GM19099 (cell line): ENCODE data around the gene MAN2B1.

Experiments used
- POLR2A ChIP-seq: IDR thresholded peaks from 3 replicates; pipeline ENCODE4 v1.6.1; 2011; ENCODE audit warnings: low read depth; ENCODE audit not compliant: insufficient read length; ENCODE audit errors: extremely low read depth

Gene MAN2B1

DNA sequence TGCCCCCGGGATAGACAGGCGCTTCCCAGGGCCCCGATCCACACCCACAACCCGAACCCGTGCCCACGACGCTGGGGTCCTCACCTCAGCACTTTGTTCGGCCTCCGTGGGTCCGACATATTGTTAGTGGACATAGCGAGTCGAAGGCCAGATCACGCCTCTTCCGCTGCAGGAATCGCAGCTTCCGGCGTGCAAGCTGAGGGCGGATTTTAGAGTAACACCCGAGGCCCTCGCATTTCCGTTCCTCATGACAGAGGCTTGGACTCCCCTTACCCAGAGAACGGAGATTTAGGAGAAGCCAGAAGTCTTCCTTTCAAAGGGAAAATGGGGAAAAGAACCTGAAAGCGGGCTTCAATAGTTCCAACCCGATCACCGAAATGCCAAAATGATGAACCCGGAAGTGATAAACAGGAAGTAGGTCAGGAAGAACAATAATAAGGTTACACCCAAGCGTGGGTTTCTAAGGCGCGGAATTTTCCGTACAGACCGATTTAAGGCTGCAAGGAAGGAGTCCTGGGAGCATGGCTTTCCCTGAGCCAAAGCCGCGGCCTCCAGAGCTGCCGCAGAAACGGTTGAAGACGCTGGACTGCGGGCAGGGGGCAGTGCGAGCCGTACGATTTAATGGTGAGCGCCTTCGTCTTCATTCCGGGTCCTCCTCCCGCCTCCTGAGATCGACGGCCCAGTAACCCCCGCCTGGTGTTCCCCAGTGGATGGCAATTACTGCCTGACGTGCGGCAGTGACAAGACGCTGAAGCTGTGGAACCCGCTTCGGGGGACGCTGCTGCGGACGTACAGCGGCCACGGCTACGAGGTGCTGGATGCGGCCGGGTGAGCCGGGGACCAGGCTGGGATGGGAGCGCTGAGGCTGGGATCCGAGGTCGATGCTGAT lies 3.0 kb upstream of the MAN2B1 start:
- peak; percentile 70 for TF ChIP-seq POLR2A

DNA sequence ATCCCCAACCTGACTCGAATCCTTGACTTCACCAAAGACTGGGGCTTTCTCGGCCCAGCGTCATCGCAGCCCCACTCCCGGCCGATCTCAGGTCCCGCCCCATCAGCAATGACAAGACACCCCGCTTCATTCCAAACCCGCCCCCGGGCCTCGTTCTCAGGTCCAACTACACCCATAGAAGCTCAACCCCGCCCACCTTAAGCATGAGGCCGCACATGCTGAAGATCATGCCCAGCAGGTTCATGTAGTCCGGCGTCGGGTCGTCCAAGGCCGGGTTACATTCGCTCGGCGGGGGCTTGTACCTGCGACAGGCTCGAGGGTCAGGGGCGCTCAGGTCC lies 2.4 kb upstream of the MAN2B1 start:
- TF ChIP-seq POLR2A, result no peak

DNA sequence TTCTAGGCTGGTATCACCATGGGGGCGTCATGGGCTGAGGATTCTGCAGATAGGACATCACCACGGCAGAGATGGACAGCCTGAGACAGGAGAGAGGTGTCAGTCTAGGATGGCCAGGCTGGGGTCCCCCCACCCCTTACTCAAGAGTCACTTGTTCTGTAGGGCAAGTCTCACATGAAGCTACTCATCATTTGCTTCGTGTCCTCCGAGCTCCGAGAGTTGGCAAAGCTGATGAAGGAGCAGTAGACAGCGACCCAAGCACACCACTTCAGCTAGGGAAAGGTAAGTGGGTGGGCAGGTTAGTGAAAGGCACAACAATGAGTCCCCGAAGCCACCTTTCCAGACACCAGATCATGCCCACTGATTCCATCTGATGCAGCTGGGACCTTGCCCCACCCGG lies 1.8 kb upstream of the MAN2B1 start:
- TF ChIP-seq POLR2A, result no peak

DNA sequence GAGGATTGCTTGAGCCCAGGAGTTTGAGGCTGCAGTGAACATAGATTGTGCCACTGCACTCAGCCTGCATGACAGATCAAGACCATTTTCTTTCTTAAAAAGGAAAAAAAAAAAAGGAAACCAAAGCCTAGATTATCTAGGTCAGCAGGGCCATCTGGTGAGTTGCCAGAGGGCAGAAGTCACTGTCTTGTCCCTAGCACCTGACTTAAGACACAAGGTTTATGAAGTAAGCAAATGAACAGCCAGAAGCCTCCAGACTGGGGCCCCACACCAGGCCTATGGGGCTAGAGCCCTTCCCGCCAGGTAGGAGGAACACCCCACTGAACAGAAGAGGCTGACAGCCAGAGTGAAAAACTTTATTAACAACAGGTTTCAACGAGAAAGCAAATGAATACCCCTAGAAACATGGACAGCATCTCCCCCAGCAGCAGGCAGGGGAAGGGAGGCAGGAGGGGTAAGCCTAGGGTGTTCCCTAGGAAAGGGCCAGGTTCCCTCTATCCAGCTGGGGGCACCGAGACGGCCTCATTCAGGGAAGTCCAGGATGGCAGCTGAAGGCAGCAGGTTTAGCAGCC lies 1.3 kb upstream of the MAN2B1 start:
- no peak for TF ChIP-seq POLR2A

DNA sequence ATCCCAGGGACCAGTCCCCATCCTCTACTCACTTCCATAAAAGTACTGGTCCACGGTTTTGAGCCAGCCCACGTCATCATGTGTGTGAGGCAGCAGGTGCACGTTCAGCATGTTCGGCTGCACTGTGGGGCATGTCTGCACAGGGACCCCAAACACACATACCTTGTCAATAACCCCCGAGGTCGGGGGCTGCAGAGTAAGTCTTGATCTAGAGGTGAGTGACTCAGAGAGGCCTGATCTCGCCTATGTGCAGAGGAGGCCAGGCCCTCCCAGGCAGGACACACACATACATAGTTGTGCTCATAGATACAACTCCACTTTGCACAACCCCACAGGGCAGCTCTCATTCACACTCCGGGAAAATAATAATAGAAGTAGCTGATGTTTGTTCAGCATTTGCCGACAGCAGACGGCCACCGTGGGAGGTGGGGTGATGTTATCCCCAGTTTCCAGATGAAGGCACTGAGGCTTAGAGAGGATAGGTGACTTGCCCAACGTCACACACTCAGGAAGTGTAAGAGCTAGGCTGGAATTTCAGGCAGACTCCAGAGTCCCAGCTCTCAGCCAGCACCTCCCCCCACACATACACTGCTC lies 774 bp downstream of the MAN2B1 start:
- peak; percentile 2 for TF ChIP-seq POLR2A

DNA sequence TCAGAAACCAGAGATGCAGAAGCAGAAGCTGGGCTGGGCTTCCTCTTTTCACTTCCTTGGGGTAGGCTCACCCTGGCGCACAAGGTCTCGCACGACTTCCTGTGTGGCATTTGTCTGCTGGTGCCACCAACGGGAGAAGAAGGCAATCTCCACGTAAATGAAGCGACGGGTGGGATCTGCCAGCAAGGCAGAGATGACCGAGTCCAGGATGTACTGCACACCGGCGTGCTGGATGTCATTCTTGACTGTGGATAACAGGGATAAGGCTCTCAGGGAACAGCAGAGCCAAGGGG lies 1.3 kb downstream of the MAN2B1 start:
- peak; percentile 60 for TF ChIP-seq POLR2A

DNA sequence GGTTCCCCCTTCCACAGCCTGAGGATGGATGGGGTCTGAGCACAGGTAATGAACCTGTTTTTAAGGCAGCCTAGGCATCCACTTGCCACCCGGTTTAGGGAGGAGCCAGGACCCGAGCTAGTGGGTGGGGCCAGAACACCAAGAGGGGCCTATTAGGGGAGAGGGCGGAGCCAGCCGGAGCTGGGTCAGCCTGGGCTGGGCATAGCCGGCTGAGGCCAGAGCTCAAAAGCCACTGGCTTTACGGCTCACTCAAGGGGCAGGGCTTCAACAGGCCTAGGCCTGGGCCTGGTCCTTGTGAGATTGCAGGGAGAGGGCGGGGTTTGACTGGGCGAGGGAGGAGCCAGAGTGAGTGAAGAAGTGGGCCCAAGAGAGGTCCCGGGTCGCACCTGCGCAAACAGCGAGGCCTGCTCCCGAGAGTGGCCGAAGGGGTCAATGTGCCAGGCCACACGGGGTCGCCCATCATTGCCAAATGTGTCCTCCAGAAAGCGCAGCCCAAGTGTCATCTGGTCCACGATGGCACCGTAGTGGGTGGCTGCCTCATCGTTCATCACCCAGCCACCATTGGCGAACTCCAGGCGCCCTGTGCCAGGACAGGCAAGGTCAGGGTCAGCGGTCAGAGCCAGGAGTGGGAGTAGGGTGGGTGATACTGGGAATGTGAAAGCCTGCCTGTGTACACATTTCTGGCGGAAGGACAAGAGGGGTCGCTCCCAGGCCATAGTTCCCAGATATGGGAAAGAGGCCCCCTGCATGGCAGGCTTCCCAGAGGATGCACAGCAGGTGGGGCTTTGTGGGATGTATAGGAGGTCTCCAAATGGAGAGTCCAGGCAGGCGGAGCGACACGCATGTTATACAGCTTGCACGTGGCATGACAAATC lies 1.9 kb downstream of the MAN2B1 start:
- no peak for TF ChIP-seq POLR2A

DNA sequence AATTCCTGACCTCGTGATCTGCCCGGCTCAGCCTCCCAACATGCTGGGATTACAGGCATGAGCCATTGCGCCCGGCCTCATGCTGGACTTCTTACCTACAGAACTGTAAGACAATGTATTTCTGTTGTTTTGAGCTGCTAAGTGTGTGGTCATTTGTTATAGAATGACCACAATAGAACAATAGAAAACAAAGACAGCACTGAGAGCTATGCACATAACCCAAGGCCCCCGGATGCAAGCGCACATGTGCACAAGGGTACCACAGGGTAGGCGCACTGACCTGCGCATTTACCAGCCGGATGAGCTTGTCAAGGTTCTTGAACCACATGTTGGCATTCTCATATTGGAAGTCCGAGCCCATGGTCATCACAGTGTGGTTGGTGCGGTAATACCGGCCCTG lies 5.6 kb downstream of the MAN2B1 start:
- TF ChIP-seq POLR2A, result no peak

DNA sequence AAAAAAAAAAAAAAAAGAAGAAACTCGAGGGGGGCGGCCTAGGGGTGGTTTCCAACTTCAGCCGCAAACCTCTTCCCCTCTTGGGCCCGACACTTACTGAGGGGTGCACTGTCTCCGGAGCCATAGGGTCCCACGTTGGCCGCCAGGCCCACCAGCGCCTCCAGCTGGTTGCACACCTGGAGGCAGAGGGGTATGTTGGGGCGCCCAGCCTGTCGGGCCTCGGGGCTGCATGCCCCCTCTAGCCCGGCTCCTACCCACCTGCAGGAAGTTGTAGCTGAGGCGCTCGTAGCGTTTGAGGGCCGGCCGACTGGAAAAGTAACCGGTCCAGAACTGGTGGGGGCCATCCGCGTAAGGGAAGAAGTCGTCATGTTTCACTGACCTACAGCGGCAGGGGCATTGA lies 8.6 kb downstream of the MAN2B1 start:
- TF ChIP-seq POLR2A, result no peak

DNA sequence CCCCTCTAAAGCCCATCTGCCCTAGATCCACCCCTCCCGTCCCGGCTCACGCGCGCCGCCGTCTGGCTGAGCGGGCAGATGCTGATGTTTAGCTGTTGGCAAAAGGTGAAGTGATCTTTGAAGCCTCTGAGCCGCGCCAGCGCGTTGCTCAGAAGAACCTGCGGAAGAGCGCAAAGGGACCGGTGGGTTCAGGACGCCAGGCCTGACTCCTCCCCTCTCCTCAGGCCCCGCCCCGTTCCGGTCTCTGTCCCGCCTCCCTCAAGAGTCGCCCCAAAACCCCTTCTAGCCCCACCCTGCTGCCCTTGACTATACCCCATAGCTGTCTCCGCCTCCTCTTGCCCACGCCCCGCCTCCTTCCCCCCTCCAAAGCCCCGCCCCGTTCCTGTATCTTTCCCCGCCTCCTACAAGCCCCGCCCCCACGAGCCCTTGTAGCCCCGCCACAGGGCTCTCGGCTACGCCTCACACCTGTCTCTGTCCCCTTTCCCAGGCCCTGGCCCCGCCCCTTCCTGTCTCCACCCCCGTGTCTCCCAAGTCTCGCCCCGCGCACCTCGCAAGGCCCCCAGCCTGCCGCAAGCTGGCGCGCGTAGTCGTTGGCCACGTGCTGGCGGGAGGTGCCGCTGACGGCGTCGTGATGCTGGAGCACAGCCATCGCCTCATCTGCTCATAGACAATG lies 9.5 kb downstream of the MAN2B1 start:
- no peak for TF ChIP-seq POLR2A

DNA sequence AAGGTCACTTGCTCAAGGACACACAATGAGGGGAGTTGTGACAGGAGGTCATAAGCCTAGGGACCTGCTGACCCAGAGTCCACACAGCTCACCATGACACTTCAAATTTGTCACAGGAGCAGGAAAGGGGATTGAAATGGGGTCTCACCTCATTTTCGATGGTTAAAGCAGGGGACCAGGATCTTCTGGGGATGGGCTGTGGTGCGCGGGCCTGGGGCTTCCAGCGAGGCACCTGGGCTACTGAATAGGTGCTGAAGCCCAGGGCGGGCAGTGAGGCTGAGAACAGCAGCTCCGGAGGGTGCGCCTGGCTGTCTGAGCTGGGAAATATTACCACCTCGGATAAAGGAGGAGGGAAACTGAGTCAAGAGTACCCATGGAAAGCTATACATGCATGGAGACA lies 11.0 kb downstream of the MAN2B1 start:
- TF ChIP-seq POLR2A, result no peak

DNA sequence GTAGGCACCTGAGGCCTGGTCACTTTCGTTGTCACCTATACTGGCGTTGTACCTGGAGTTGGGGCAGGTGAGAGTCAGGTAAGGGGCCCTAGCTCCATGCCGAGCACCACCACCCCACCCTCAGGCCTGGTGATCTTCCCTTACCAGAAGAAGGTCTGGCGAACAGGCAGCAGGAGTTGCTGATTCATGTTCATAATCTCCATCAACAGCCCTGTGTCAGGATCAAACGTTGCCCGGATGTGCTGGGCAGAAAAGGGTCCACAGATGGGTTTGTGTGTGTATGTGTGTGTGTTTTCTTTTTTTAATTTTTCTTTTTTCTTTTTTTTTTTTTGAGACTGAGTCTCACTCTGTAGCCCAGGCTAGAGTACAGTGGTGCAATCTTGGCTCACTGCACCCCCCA lies 14.3 kb downstream of the MAN2B1 start:
- TF ChIP-seq POLR2A, result no peak

DNA sequence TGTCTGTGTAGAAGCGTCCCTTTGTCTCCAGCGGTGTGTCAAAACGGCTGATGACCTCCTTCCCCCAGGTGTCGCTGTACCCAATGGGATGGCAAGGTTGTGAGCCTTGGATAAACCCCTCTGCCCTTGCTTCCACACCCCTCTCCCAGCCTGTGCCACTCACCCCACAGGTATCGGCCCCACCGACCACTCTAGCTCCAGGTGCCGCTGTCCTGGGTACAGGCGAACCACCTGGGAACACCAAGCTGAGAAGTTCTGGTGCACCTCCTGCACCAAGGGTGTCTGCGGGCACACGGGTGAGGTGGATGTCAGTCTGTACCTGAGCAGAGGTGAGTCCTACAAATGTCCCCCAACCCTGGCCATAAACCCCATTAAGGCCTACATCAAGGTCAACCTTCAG lies 16.6 kb downstream of the MAN2B1 start:
- no peak for TF ChIP-seq POLR2A

DNA sequence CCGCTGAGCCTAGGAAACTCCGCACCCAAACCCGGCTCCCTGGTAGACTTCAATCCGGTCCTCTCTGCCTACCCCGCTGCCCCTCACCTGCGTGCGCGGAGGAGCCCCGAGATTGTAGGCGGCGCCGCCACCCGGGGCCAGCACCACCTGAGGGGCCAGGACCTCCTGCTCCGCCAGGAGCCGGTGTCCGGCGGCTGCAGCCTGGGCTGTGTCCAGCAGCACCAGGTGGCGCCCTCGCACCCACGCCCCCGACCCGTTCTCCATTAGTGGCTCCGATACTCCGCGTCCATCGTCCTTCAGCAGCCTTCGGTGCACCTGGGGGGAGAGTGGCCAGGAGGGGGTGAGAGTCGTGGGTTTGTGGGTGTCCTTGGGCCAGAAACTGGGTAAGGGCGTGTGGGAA lies 18.5 kb downstream of the MAN2B1 start:
- no peak for TF ChIP-seq POLR2A

DNA sequence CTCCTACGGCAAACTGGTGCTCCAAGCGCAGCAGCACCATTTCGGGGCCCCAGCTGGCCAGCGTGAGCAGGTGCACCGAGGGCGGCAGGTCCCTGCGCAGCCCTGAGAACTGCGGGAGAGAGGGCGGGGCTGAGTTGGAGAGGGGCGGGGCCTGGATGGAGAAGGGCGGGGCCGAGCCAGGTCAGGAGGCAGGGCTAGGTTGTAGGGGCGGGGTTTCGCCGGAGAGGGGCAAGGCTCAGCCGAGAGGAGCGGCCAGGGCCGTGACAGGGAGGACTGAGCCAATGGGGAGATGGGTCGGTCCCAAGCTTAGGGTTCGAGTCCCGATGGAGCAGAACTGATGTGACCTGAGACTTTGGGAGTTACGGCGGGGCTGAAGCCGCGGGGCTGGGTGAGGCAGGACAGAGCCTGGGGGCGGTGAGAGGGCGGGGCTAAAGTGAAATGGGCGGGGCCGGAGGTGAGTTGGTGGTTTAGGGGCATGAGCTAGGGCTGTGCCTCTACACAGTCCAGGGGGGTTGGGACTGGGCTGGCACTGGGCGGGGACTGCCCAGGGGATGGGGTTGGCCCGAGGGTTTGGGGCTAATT lies 19.0 kb downstream of the MAN2B1 start:
- no peak for TF ChIP-seq POLR2A

DNA sequence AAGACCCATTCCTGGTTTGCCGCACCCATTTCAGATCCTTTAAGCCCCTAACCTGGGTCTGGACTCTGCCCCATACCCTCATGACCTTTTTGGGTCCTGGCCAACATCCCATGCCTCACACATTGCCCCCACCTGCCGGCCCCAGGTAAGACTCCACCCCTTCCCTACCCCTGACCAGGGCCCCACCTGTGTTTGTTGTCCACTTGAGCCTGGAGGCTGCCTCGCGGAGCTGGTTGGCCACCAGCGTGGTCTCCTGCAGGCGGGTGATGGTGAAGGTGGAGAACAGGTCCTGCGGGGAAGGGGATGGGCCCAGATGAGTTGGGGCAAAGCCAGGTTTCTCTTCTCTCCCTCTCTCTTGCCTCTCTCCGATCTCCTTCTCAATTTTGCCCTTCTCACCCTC lies 19.5 kb downstream of the MAN2B1 start:
- no peak for TF ChIP-seq POLR2A

DNA sequence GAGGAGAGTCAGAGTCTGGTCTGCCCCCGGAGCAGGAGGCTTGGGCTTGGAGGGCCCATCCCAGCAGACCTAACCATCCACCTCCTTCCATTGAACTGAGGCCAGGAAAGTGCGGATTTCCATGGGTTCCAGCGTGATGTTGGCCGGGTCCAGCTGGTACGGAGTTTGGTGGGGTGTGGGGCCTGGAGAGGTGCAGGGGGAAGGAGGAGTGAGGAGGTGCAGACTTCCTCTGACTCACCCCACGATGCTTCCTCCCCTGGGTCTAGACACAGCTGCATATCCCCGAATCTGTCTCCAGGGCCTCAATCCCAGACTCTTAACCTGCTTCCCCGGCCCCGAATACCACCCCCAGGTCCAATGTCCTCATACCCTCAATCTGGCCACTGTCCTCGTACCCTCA lies 20.0 kb downstream of the MAN2B1 start:
- TF ChIP-seq POLR2A, result no peak
